Endothelial cell of umbilical vein (primary cell): ENCODE results near the gene EEFSEC.

Source experiments
- CTCF ChIP-seq, 2 donors: IDR thresholded peaks; 1 replicate in 1 of 2; 2 replicates in 1 of 2; pipeline ENCODE4 v1.5.1; 2011; ENCODE audit warnings: low read length in 2 of 2, mild to moderate bottlenecking in 2 of 2, moderate library complexity in 2 of 2, control low read depth in 1 of 2, inconsistent platforms in 1 of 2, low read depth in 1 of 2; ENCODE audit not compliant: insufficient read depth in 1 of 2; ENCODE audit errors: extremely low read depth in 1 of 2
- EZH2 ChIP-seq: IDR thresholded peaks from 2 replicates; pipeline ENCODE4 v1.6.1; 2012; ENCODE audit warnings: borderline replicate concordance, low read depth, mild to moderate bottlenecking, moderate library complexity, low read length, inconsistent platforms; ENCODE audit not compliant: severe bottlenecking
- MAX ChIP-seq: IDR thresholded peaks from 2 replicates; pipeline ENCODE4 v1.6.1; 2011; ENCODE audit not compliant: insufficient read depth, insufficient read length
- MYC ChIP-seq: IDR thresholded peaks from one replicate; pipeline ENCODE4 v1.6.1; 2011; ENCODE audit warnings: mild to moderate bottlenecking, low read depth, low read length
- POLR2A ChIP-seq: IDR thresholded peaks from 2 replicates; pipeline ENCODE4 v1.6.1; 2012; ENCODE audit warnings: low read depth, mild to moderate bottlenecking, control low read depth, low read length
- POLR2AphosphoS5 ChIP-seq: IDR thresholded peaks from 2 replicates; pipeline ENCODE4 v1.6.1; 2012; ENCODE audit warnings: low read depth, mild to moderate bottlenecking, control low read depth, low read length, moderate library complexity; ENCODE audit not compliant: insufficient read depth

- TF ChIP-seq CTCF (IDR thresholded peaks at IDR 0.05; ENCODE audit: extremely low read depth in 1 of 2, insufficient read depth in 1 of 2, low read depth in 1 of 2, low read length in 2 of 2) (no peak), POLR2A (no peak), MAX (no peak), EZH2 (no peak), MYC (no peak), POLR2AphosphoS5 (no peak)
These were observed 265.6 kb downstream of the EEFSEC start for GRCh38 chr3:128418900-128419299.
